A673 (cell line): ENCODE data around the gene SERPINB11.

ENCODE experiments used
- EZH2 ChIP-seq: fragments of 200-600 bp; sonication (generic); IDR thresholded peaks from 2 replicates; pipeline ENCODE4 v1.6.1; 2017; ENCODE audit warnings: borderline replicate concordance, low read depth, mild to moderate bottlenecking, mixed read lengths, antibody characterized with exemption, low read length; ENCODE audit not compliant: poor library complexity, severe bottlenecking
- TF ChIP-seq, protein P1 (sequence below): fragments of 300-800, 200-600 bp; sonication (generic); conservative IDR thresholded peaks from 2 replicates; pipeline ENCODE4 v1.5.1; 2017; ENCODE audit warnings: low read depth, mild to moderate bottlenecking, antibody characterized with exemption, low read length, moderate library complexity, mixed read lengths

DNA sequence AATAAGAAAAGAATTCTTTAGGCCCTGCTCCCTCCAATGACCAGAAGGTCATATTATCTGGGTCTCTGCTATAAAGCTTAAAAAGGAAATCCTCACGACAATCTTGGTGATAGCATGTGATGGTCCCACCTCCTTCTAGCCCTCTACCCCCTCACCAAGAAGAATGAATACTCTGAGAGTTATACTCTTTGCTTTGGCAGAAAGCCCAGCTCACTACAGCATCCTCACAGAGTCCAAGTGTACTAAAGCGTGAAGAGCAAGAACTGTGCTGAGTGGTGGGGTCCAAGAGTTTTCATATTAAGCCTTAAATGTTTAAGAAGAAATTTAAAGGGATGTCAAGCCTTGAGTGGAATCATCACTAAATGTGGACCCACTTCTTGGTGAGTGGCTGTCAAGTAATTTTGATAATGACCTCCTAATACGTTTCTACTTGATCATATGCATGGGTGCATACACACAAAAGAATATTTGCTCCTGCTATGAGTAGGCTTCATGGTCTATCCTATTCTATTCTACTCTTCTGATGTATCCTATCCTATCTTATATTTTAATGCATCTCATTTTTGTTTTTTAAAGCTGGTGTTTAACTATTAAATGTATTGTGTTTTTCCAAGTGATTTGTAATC lies 56.0 kb downstream of the SERPINB11 start:
- TF ChIP-seq EZH2: no peak
- TF ChIP-seq, protein P1, sequence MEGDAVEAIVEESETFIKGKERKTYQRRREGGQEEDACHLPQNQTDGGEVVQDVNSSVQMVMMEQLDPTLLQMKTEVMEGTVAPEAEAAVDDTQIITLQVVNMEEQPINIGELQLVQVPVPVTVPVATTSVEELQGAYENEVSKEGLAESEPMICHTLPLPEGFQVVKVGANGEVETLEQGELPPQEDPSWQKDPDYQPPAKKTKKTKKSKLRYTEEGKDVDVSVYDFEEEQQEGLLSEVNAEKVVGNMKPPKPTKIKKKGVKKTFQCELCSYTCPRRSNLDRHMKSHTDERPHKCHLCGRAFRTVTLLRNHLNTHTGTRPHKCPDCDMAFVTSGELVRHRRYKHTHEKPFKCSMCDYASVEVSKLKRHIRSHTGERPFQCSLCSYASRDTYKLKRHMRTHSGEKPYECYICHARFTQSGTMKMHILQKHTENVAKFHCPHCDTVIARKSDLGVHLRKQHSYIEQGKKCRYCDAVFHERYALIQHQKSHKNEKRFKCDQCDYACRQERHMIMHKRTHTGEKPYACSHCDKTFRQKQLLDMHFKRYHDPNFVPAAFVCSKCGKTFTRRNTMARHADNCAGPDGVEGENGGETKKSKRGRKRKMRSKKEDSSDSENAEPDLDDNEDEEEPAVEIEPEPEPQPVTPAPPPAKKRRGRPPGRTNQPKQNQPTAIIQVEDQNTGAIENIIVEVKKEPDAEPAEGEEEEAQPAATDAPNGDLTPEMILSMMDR: no peak
